Esophagus (tissue), 2 donors: Measurements from ENCODE around the gene KLHDC10. TPM values are rescaled to one million over a fixed set of nuclear protein-coding genes. Genes with fewer than 3 reads are reported as not detected.

ENCODE experiments used
- H3K27ac ChIP-seq, 2 donors: one replicate each; pipeline ENCODE4 v1.5.1; 2013; ENCODE audit warnings: low read depth in 2 of 2, mild to moderate bottlenecking in 2 of 2, inconsistent platforms in 1 of 2, low read length in 1 of 2, moderate library complexity in 1 of 2
- H3K27me3 ChIP-seq, 2 donors: one replicate each; pipeline ENCODE4 v1.6.1; 2013; ENCODE audit warnings: low read length in 2 of 2, control low read depth in 1 of 2, mild to moderate bottlenecking in 1 of 2; ENCODE audit not compliant: insufficient read depth in 2 of 2, control insufficient read depth in 1 of 2
- H3K36me3 ChIP-seq, 2 donors: one replicate each; pipeline ENCODE4 v1.6.1; 2013; ENCODE audit warnings: low read length in 1 of 2; ENCODE audit not compliant: control insufficient read depth in 2 of 2, insufficient read depth in 2 of 2
- H3K4me1 ChIP-seq, 2 donors: one replicate each; pipeline ENCODE4 v1.6.1; 2013; ENCODE audit warnings: low read length in 1 of 2; ENCODE audit not compliant: control insufficient read depth in 2 of 2, insufficient read depth in 2 of 2
- H3K4me3 ChIP-seq, 2 donors: one replicate each; pipeline ENCODE4 v1.5.1; 2013; ENCODE audit warnings: low read length in 2 of 2, mild to moderate bottlenecking in 2 of 2, low read depth in 1 of 2, moderate library complexity in 1 of 2
- H3K9me3 ChIP-seq, 2 donors: one replicate each; pipeline ENCODE4 v1.6.1; 2013; ENCODE audit warnings: mild to moderate bottlenecking in 2 of 2, low read depth in 1 of 2, low read length in 1 of 2, moderate library complexity in 1 of 2; ENCODE audit not compliant: control insufficient read depth in 2 of 2, insufficient read depth in 1 of 2
- WGBS, 2 donors: extraction: QIAGEN DNeasy Blood & Tissue Kit; methylation state at CpG; one replicate each; pipeline ENCODE4 v1.1.7; 2013; 5-methylcytosine and 5-hydroxymethylcytosine counted together
- polyA plus RNA-seq, 2 donors: library from polyadenylated mRNA; stranded (reverse); fragments of 200-250 nt; gene quantifications; one replicate each; pipeline ENCODE4 v1.2.3, GENCODE V29; 2013
- donor health status: healthy with polysubstance abuse.
- donor health status: Bipolar disorder and iron deficiency.

The KLHDC10 gene
- polyA plus RNA-seq, 2 donors: 6.6 to 7.3 TPM

DNA sequence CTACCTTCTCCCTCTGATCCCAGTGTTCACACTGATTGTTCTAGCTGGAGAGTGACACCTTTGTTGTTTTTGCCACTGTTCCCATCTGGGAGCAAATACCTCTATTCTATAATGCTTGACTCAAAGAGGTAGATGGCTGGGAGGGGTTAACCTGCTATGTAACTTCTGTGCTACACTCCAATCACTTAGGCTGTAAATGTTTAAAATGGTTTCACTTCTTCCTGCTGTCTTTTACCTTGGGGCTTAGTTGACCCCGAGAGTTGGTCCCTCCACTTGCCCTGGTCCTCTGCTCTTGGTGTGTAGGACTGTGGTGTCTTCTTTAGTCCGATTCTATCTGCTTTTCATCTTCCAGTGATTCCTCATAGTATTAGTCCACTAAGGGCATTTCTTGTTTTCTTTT is 22.3 kb downstream of the KLHDC10 start:
- no peak overlapping the region for H3K27ac ChIP-seq
- no peak overlapping the region for H3K4me3 ChIP-seq
- H3K36me3 ChIP-seq: no peaks in the 10 kb centered on the region
- H3K9me3 ChIP-seq: no peaks in the 10 kb centered on the region
- 91% methylated on average over 2 of the region's 2 CpGs for WGBS, 2 donors
- no peaks in the 10 kb centered on the region for H3K4me1 ChIP-seq
- H3K27me3 ChIP-seq: no peaks in the 10 kb centered on the region

DNA sequence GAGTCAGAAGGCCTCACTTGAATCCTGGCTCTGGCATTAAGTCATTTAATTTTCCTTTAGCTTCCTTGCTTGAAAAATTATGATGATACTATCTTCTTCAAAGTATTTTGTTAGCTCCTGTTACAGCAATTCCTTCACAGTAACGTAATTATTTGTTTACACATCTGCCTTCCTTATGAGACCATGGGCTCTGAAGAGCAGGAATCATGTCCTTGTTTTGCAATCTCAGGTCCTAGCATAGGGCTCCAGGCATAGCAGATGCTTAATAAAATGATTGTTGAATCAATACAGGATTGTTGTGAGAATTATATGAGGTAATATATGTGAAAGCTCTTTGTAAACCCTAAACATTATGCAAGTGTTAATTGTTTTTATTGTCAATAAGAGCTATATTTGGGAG is 25.5 kb downstream of the KLHDC10 start:
- 61 to 62% methylated on average over 1 of the region's 1 CpG for WGBS, 2 donors
- no peaks in the 10 kb centered on the region for H3K4me1 ChIP-seq
- H3K4me3 ChIP-seq: no peak overlapping the region
- no peaks in the 10 kb centered on the region for H3K36me3 ChIP-seq
- H3K27ac ChIP-seq: no peak overlapping the region
- H3K27me3 ChIP-seq: no peaks in the 10 kb centered on the region
- H3K9me3 ChIP-seq: no peaks in the 10 kb centered on the region

DNA sequence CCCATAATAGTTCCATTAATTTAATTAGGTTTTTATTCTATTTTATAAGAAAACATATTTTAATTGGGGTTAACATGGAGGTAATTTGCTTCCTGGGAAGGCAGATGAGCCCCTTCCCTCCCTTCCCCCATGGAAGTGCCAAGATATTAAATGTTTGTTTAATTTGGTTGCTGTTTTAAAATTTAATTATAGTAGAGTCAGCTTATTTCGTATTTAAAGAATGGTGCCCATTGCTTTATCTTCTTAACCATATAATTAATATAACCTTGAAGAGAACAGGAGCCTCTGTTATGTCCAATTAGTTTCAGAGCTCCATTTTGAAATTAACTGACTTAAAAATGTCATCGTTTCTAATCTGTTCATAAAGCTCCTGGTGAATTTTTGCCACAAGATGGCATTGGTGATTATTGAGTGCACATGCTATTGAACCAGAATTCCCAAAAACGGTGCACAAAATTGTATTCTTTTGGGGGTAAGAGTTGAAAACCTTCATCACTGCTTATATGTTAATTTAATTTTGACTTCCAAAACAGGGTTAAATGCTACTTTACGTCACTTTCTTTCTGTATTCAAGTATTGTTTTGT is 26.0 kb downstream of the KLHDC10 start:
- H3K27me3 ChIP-seq: no peaks in the 10 kb centered on the region
- no peak overlapping the region for H3K4me3 ChIP-seq
- WGBS, 2 donors: 66 to 69% methylated on average over 4 of the region's 4 CpGs
- no peaks in the 10 kb centered on the region for H3K36me3 ChIP-seq
- no peaks in the 10 kb centered on the region for H3K9me3 ChIP-seq
- H3K27ac ChIP-seq: no peak overlapping the region
- H3K4me1 ChIP-seq: no peaks in the 10 kb centered on the region

DNA sequence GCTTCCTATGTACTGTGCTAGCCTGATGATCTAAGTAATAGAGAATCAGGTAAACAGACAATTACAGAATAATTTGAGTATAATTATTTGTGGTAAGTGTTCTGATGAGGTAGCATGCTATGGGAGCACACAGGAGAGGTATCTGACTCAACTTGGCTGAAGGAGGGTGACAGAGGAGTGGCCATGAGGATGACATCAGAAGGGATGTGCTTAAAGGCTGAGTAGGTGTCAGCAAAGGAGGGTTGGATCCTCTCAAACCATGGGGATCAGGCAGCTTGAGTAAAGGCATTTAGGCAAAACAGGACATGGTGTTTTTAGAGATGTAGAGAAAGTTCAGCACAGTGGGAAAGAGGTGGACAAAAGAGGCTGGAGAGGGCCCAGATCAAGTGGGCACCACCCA is 29.0 kb downstream of the KLHDC10 start:
- no peaks in the 10 kb centered on the region for H3K36me3 ChIP-seq
- H3K27ac ChIP-seq: no peak overlapping the region
- no peaks in the 10 kb centered on the region for H3K4me1 ChIP-seq
- H3K4me3 ChIP-seq: no peak overlapping the region
- H3K9me3 ChIP-seq: no peaks in the 10 kb centered on the region
- no peaks in the 10 kb centered on the region for H3K27me3 ChIP-seq

DNA sequence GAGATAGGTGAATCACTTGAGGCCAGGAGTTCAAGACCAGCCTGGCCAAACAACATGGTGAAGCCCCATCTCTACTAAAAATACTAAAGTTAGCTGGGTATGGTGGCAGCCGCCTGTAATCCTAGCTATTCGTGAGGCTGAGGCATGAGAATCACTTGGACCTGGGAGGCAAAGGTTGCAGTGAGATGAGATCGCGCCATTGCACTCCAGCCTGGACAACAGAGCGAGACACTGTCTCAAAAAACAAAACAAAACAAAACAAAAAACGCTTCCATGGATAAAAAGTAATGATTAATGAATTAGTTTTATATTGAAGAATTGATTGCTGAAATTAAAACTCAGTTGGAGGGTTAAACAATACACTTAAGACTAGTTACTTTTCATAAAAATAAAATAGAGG is 32.3 kb downstream of the KLHDC10 start:
- Histone ChIP-seq H3K9me3 (no peaks in the 10 kb centered on the region), H3K27me3 (no peaks in the 10 kb centered on the region), H3K27ac (no peak overlapping the region), H3K4me1 (no peaks in the 10 kb centered on the region), H3K36me3 (no peaks in the 10 kb centered on the region), H3K4me3 (no peak overlapping the region)
- 90 to 96% methylated on average over 6 of the region's 6 CpGs for WGBS, 2 donors

DNA sequence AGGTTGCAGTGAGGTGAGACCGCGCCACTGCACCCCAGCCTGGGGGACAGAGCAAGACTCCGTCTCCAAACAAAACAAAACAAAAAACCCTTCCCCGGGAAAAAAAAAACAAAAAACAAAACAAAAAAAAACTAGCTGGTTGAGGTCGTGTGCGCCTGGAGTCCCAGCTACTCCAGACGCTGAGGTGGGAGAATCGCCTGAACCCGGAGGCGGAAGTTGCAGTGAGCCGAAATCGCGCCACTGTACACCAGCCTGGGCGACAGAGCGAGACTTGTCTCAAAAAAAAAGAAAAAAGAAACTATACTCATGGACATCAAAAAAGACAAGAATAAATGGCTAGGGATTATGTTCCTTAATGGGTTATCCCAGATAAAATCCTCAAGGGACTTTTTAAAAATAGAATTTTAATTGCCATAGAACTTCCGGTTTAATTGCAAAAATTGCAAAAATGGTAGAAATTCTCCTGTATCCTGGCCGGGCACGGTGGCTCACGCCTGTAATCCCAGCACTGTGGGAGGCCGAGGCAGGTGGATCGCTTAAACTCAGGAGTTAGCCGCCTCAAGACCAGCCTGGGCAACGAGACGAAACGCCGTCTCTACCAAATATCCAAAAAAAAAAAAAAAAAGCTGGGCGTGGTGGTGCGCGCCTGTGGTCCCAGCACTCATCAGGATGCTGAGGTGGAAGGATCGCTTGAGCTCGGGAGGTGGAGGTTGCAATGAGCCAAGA is 37.8 kb downstream of the KLHDC10 start:
- H3K27me3 ChIP-seq: no peaks in the 10 kb centered on the region
- 97 to 98% methylated on average over 30 to 31 of the region's 31 CpGs for WGBS, 2 donors

DNA sequence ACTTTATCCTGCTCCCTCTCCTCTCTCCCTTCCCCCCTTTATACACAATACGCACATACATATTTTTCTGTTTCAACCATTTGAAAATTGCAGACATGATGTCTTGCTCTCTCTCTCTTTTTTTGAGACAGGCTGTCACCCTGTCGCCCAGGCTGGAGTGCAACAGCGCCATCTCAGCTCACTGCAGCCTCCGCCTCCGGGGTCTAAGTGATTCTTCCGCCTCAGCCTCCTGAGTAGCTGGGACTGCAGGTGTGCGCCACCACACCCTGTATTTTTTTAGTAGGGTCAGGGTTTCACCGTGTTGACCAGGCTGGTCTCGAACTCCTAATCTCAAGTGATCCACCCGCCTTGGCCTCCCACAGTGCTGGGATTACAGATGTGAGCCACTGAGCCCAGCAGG is 38.5 kb downstream of the KLHDC10 start:
- no peaks in the 10 kb centered on the region for H3K36me3 ChIP-seq
- no peaks in the 10 kb centered on the region for H3K9me3 ChIP-seq
- H3K4me1 ChIP-seq: no peaks in the 10 kb centered on the region
- no peak overlapping the region for H3K27ac ChIP-seq
- no peak overlapping the region for H3K4me3 ChIP-seq
- no peaks in the 10 kb centered on the region for H3K27me3 ChIP-seq
- 97 to 98% methylated on average over 10 of the region's 10 CpGs for WGBS, 2 donors

More for the DNA sequence above, 37.8 kb downstream of the KLHDC10 start:
- no peak overlapping the region for H3K27ac ChIP-seq
- no peaks in the 10 kb centered on the region for H3K4me1 ChIP-seq
- no peak overlapping the region for H3K4me3 ChIP-seq
- H3K36me3 ChIP-seq: no peaks in the 10 kb centered on the region
- H3K9me3 ChIP-seq: no peaks in the 10 kb centered on the region

DNA sequence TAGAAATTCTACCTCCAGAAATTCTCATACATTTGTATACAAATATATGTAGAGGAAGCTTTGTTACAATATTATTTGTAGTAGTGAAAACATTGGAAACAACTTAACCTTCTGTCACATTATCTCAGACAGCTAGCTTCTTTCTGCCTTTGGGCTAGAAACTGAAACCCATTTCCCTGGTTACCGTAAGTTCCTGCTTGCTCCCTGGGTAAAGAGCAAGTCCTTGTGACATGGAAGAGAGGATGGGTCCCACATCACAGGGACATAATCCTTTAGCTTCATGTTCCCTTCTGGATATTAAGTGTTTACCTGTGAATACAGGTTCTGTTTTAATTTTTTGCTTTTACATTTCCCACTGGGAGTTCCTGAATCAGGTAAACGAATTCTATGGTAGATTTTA is 41.8 kb downstream of the KLHDC10 start:
- no peaks in the 10 kb centered on the region for H3K4me1 ChIP-seq

DNA sequence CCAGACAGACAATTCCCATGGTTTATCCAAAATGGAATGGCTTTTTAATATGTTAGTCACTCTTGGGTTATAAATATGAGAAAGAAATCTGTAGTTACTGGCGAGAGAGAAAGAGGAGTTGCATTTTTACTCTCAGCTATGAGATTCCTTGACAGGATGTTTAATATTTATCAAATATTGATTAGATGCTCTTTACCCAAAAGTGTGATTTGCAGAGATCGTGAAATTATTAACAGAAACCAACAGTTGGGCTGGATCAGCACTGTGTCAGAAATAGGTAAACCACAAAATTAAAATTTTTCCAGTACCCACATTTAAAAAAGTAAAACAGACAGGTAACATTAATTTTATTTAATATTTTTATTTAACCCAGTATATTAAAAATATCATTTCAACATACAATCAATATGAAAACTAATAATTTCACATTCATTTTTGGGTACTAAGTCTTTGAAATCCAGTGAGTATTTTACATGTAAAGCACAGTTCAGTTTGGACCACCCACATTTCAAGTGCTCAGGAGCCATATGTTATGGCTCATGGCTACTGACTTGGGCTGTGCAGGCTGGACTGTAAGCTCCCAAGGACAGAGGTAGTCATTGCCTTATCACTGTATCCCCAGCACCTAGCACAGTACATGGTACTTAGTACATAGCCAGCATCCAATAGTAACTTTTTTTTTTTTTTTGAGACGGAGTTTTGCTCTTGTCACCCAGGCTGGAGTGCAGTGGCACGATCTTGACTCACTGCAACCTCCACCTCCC is 42.5 kb downstream of the KLHDC10 start:
- Histone ChIP-seq H3K27me3 (no peaks in the 10 kb centered on the region), H3K4me1 (no peaks in the 10 kb centered on the region), H3K27ac (no peak overlapping the region), H3K9me3 (no peaks in the 10 kb centered on the region), H3K4me3 (no peak overlapping the region), H3K36me3 (no peaks in the 10 kb centered on the region)
- 73 to 89% methylated on average over 3 to 4 of the region's 4 CpGs for whole genome bisulfite sequencing, 2 donors

More for the DNA sequence above, 41.8 kb downstream of the KLHDC10 start:
- Histone ChIP-seq H3K4me3 (no peak overlapping the region), H3K9me3 (no peaks in the 10 kb centered on the region), H3K27ac (no peak overlapping the region), H3K27me3 (no peaks in the 10 kb centered on the region), H3K36me3 (no peaks in the 10 kb centered on the region)
- 47 to 57% methylated on average over 2 of the region's 2 CpGs for WGBS, 2 donors
